Uterus (tissue), 4 donors: ENCODE measurements around the gene KHDC1. TPM values are rescaled to one million over a fixed set of nuclear protein-coding genes. Genes with fewer than 3 reads are reported as not detected.

ENCODE experiments used
- DNase-seq, 2 donors: peaks; one replicate each; pipeline ENCODE4 v3.0.0-alpha.2; 2019 to 2020
- H3K27ac ChIP-seq, 2 donors: fragments of 200-600 bp; sonication (generic); 1 replicate in 1 of 2; 2 replicates in 1 of 2; pipeline ENCODE4 v1.5.1; 2016 to 2018
- H3K27me3 ChIP-seq, 2 donors: fragments of 200-600 bp; sonication (generic); one replicate each; pipeline ENCODE4 v1.5.1; 2018 to 2019; ENCODE audit warnings: control low read depth in 1 of 2
- H3K36me3 ChIP-seq, 2 donors: fragments of 200-600 bp; sonication (generic); one replicate each; pipeline ENCODE4 v1.5.1; 2019; ENCODE audit warnings: control low read depth in 1 of 2
- H3K4me1 ChIP-seq, 2 donors: fragments of 200-600 bp; sonication (generic); one replicate each; pipeline ENCODE4 v1.5.1; 2018 to 2019; ENCODE audit warnings: control low read depth in 1 of 2
- H3K4me3 ChIP-seq, 2 donors: fragments of 200-600 bp; sonication (generic); 1 replicate in 1 of 2; 2 replicates in 1 of 2; pipeline ENCODE4 v1.5.1; 2018 to 2019; ENCODE audit warnings: mild to moderate bottlenecking in 1 of 2
- H3K9me3 ChIP-seq, 2 donors: fragments of 200-600 bp; sonication (generic); one replicate each; pipeline ENCODE4 v1.5.1; 2019; ENCODE audit warnings: control low read depth in 1 of 2
- CTCF ChIP-seq, 4 experiments: fragments of 200-600 bp in 2 of 4; fragments of 450-650 bp in 2 of 4; sonication (generic) in 2 of 4; IDR thresholded peaks; one replicate each; pipeline ENCODE4 v1.5.1; 2016 to 2019; ENCODE audit warnings: antibody characterized with exemption in 4 of 4, mild to moderate bottlenecking in 2 of 4, moderate library complexity in 1 of 4
- POLR2A ChIP-seq, 2 donors: fragments of 450-650 bp; IDR thresholded peaks; one replicate each; pipeline ENCODE4 v1.6.1; 2016; ENCODE audit warnings: antibody characterized with exemption in 2 of 2, mild to moderate bottlenecking in 1 of 2, moderate library complexity in 1 of 2
- intact Hi-C: fragments of 100-400 bp; cut with DNase I; formaldehyde crosslinking; loops from one replicate; pipeline ENCODE4 v1.15.1; 2023; ENCODE audit warnings: low total_unique reads
- total RNA-seq, 4 donors: library from RNA; depleted of rRNA in 3 of 4; stranded (reverse); fragments of >200 nt in 3 of 4; gene quantifications; one replicate each; pipeline versions ENCODE4 v1.1.0 to v1.2.4, GENCODE V29; 2014 to 2023
- donor health status: DM: yes; HTN: yes; CAD: no.

KHDC1 gene
- total RNA-seq, 4 donors from 2014 or later = 1.0 to 4.8 (median 1.8) TPM; not detected in 1

GRCh38 chr6:73227606-73228255 lies 35.3 kb downstream of the KHDC1 start:
- H3K27ac ChIP-seq = no peak overlapping the region
- H3K27me3 ChIP-seq = no peaks in the 10 kb centered on the region
- H3K9me3 ChIP-seq = no peaks in the 10 kb centered on the region
- H3K36me3 ChIP-seq = no peaks in the 10 kb centered on the region
- no peak for DNase-seq
- no peak overlapping the region for H3K4me3 ChIP-seq
- intact Hi-C loops = no loop called here
- H3K4me1 ChIP-seq = no peaks in the 10 kb centered on the region
- no peak for TF ChIP-seq CTCF (IDR thresholded peaks at IDR 0.05)
- TF ChIP-seq POLR2A (IDR thresholded peaks at IDR 0.05) = no peak

DNA sequence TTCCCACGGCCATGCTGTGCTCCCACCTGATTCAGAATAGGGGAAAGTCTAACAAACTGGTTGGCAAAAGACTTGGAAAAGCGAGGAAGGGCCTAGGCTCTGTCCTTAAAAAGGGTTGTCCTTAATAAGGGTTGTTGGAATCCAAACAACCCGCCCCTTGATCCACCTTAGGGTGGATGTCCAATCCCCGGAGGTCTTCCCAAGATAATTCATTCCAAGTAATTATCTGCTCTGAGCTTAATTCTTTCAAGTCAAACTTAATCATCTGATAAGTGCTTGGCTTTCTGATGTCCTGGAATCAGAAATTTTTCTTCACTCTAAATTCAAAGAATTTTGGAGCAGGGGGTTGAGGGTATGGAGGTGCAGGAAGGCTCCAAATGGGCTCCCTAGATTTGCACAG lies 37.6 kb downstream of the KHDC1 start, which contains the start of gene KHDC1L:
KHDC1L (minus strand) TSS at position 101 of the 400 bp plus-strand sequence; CDS start at position 13, 88 bp downstream.
- TF ChIP-seq POLR2A (IDR thresholded peaks at IDR 0.05) (no peak), CTCF (IDR thresholded peaks at IDR 0.05) (no peak)
- no peak within 1 kb of the TSS for H3K27ac ChIP-seq
- intact Hi-C loops = no loop called here
- H3K27me3 ChIP-seq = no peaks in the 10 kb centered on the region
- DNase-seq = no peak
- H3K36me3 ChIP-seq = no peaks in the 10 kb centered on the region
- no peaks in the 10 kb centered on the region for H3K9me3 ChIP-seq
- no peaks in the 10 kb centered on the region for H3K4me1 ChIP-seq
- H3K4me3 ChIP-seq = no peak within 1 kb of the TSS

- intact Hi-C loops = no loop called here
- H3K27ac ChIP-seq = no peak overlapping the region
- no peak overlapping the region for H3K4me3 ChIP-seq
- TF ChIP-seq CTCF (IDR thresholded peaks at IDR 0.05) (no peak), POLR2A (IDR thresholded peaks at IDR 0.05) (no peak)
- no peaks in the 10 kb centered on the region for H3K9me3 ChIP-seq
- no peaks in the 10 kb centered on the region for H3K4me1 ChIP-seq
- H3K36me3 ChIP-seq = no peaks in the 10 kb centered on the region
- no peaks in the 10 kb centered on the region for H3K27me3 ChIP-seq
- no peak for DNase-seq
These were observed 46.1 kb downstream of the KHDC1 start for GRCh38 chr6:73216859-73217258.

- Histone ChIP-seq H3K27me3 (no peaks in the 10 kb centered on the region), H3K4me1 (no peaks in the 10 kb centered on the region), H3K9me3 (no peaks in the 10 kb centered on the region), H3K4me3 (no peak overlapping the region), H3K36me3 (no peaks in the 10 kb centered on the region), H3K27ac (no peak overlapping the region)
- intact Hi-C loops = no loop called here
- DNase-seq = no peak
- no peak for TF ChIP-seq CTCF (IDR thresholded peaks at IDR 0.05)
- TF ChIP-seq POLR2A (IDR thresholded peaks at IDR 0.05) = no peak
These were observed 53.9 kb downstream of the KHDC1 start for GRCh38 chr6:73209117-73209516.

DNA sequence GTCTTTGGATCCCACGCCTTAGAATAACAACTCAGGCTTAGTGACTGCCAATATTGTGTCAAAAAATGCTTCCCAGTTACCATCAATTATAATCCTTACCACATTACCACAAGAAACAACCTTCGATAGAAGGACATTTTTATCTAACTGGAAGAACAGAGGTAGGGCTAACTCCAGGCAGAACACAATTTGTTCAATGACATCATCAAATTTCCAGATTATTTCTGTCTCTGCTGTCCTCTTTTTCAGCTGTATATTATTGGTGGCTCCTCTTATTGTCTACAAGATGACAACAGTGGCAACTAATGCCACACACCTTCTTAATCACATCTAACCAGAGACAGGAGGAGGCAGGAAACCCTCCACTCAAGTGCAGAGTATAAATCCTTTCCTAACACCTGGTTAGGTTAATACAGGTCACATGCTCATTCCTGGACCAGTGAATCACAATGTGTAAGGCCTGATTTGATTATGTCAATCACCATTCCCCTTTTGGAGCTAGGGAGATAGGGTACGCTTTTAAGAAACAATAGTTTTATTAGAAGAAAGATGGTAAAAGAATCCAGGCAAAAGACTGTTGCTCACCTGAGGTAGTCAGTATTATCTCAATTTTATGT lies 55.7 kb downstream of the KHDC1 start:
- Histone ChIP-seq H3K36me3 (no peaks in the 10 kb centered on the region), H3K27me3 (no peaks in the 10 kb centered on the region), H3K27ac (no peak overlapping the region), H3K4me3 (no peak overlapping the region), H3K9me3 (no peaks in the 10 kb centered on the region), H3K4me1 (no peaks in the 10 kb centered on the region)
- TF ChIP-seq CTCF (IDR thresholded peaks at IDR 0.05) (no peak), POLR2A (IDR thresholded peaks at IDR 0.05) (no peak)
- no peak for DNase-seq
- intact Hi-C loops = no loop called here
